HEK293T (cell line): ENCODE results near the gene RNF183.

ENCODE experiments used
- CTBP1 ChIP-seq: fragments of 450-650 bp; IDR thresholded peaks from 2 replicates; pipeline ENCODE4 v1.6.1; 2016; ENCODE audit warnings: borderline replicate concordance
- FOXA1 ChIP-seq: fragments of 450-650 bp; IDR thresholded peaks from 2 replicates; pipeline ENCODE4 v1.6.1; 2016; ENCODE audit warnings: mild to moderate bottlenecking
- FOXM1 ChIP-seq: fragments of 450-650 bp; IDR thresholded peaks from 2 replicates; pipeline ENCODE4 v1.6.1; 2017; ENCODE audit warnings: mild to moderate bottlenecking, borderline replicate concordance
- L3MBTL2 ChIP-seq: fragments of 450-650 bp; conservative IDR thresholded peaks from 2 replicates; pipeline ENCODE4 v1.6.1; 2016; ENCODE audit warnings: mild to moderate bottlenecking
- LEF1 ChIP-seq: fragments of 450-650 bp; IDR thresholded peaks from 2 replicates; pipeline ENCODE4 v1.6.1; 2017; ENCODE audit warnings: mild to moderate bottlenecking, borderline replicate concordance
- NFRKB ChIP-seq: fragments of 450-650 bp; IDR thresholded peaks from 2 replicates; pipeline ENCODE4 v1.6.1; 2016; ENCODE audit warnings: mild to moderate bottlenecking, moderate library complexity
- PKNOX1 ChIP-seq: fragments of 450-650 bp; IDR thresholded peaks from 2 replicates; pipeline ENCODE4 v1.6.1; 2016
- SP1 ChIP-seq: fragments of 450-650 bp; IDR thresholded peaks from 2 replicates; pipeline ENCODE4 v1.6.1; 2017
- ZNF384 ChIP-seq: fragments of 450-650 bp; IDR thresholded peaks from 2 replicates; pipeline ENCODE4 v1.6.1; 2016

GRCh38 chr9:113254991-113255390 lies 48.2 kb downstream of the RNF183 start:
- no peak for TF ChIP-seq ZNF384
- TF ChIP-seq NFRKB = no peak
- TF ChIP-seq FOXM1 = no peak
- TF ChIP-seq LEF1 = no peak
- no peak for TF ChIP-seq CTBP1
- TF ChIP-seq PKNOX1 = no peak
- no peak for TF ChIP-seq SP1
- no peak for TF ChIP-seq FOXA1
- TF ChIP-seq L3MBTL2 = no peak
